Suprapubic skin (tissue), 4 donors: ENCODE data around the gene DNAJC8.

ENCODE experiments used
- CTCF ChIP-seq, 2 donors: fragments of 200-600 bp in 1 of 2; fragments of 450-650 bp in 1 of 2; sonication (generic) in 1 of 2; IDR thresholded peaks; one replicate each; pipeline ENCODE4 v1.5.1; 2016 to 2019; ENCODE audit warnings: antibody characterized with exemption in 2 of 2, mild to moderate bottlenecking in 1 of 2, moderate library complexity in 1 of 2
- EP300 ChIP-seq: sonication (generic); formaldehyde crosslinking; IDR thresholded peaks from one replicate; pipeline ENCODE4 v1.6.1; 2017; ENCODE audit warnings: antibody characterized with exemption
- POLR2A ChIP-seq, 2 donors: fragments of 450-650 bp; IDR thresholded peaks; one replicate each; pipeline ENCODE4 v1.6.1; 2017; ENCODE audit warnings: antibody characterized with exemption in 2 of 2, mild to moderate bottlenecking in 2 of 2, moderate library complexity in 2 of 2
- POLR2AphosphoS5 ChIP-seq, 3 donors: sonication (generic); formaldehyde crosslinking; IDR thresholded peaks; one replicate each; pipeline ENCODE4 v1.6.1; 2017; ENCODE audit warnings: antibody characterized with exemption in 3 of 3

- no peak for TF ChIP-seq CTCF (IDR thresholded peaks at IDR 0.05)
- TF ChIP-seq POLR2A (IDR thresholded peaks at IDR 0.05), result no peak
- no peak for TF ChIP-seq EP300
- TF ChIP-seq POLR2AphosphoS5 (IDR thresholded peaks at IDR 0.05), result no peak
These were observed 56.8 kb downstream of the DNAJC8 start for GRCh38 chr1:28175955-28176485.
